Type B pancreatic cell (in vitro differentiated cells): ENCODE measurements around the gene PMAIP1. TPM values are rescaled to one million over a fixed set of nuclear protein-coding genes. Genes with fewer than 3 reads are reported as not detected.

Experiments used
- DNase-seq: peaks from one replicate; pipeline ENCODE4 v3.0.0; 2021; ENCODE audit warnings: mixed read lengths; ENCODE audit not compliant: unreplicated experiment; ENCODE audit errors: extremely low spot score
- H3K27ac Mint-ChIP-seq: 2 replicates; pipeline ENCODE4 v1.8.0; 2021; ENCODE audit warnings: mild to moderate bottlenecking, mixed read lengths
- H3K27me3 Mint-ChIP-seq: 2 replicates; pipeline ENCODE4 v1.8.0; 2021; ENCODE audit warnings: mixed read lengths
- H3K36me3 Mint-ChIP-seq: 2 replicates; pipeline ENCODE4 v1.8.0; 2021; ENCODE audit warnings: mixed read lengths
- H3K4me1 Mint-ChIP-seq: one replicate; pipeline ENCODE4 v1.8.0; 2021; ENCODE audit warnings: mixed read lengths; ENCODE audit not compliant: unreplicated experiment
- H3K4me3 Mint-ChIP-seq: 2 replicates; pipeline ENCODE4 v1.8.0; 2021; ENCODE audit warnings: mild to moderate bottlenecking, mixed read lengths
- H3K9me3 Mint-ChIP-seq: 2 replicates; pipeline ENCODE4 v1.8.0; 2021; ENCODE audit warnings: mixed read lengths
- total RNA-seq: library from RNA; stranded (reverse); gene quantifications from 2 replicates; pipeline ENCODE4 v1.2.1, GENCODE V29; 2021; ENCODE audit warnings: low replicate concordance
- TF ChIP-seq, protein P1 (sequence below): fragments of 200-600 bp; sonication (generic); conservative IDR thresholded peaks from 2 replicates; pipeline ENCODE4 v1.5.0; 2021; ENCODE audit warnings: antibody characterized with exemption, mild to moderate bottlenecking

The PMAIP1 gene
- total RNA-seq, 1 donor from 2014 or later, result 16.5 TPM

DNA sequence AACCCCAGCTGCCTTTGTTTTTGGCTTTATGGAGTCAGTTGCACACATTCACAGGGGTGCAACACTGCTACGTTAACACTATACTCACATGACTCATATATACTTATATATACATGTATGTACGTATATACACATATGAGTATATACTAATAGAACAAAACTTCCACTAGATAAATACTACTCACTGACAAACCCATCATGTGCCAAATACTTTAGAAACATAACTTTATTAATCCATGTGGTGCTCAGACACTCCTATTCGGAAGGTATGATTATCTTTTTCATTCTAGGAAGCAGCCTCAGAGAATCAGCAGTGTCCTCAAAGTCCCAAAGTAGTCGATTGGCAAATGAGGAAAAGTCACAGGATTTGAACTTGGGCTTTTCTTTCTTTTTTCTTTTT is 7.9 kb downstream of the PMAIP1 start:
- H3K9me3 Mint-ChIP-seq, result peaks cover 4% of the 10 kb centered on the region
- TF ChIP-seq, protein P1, sequence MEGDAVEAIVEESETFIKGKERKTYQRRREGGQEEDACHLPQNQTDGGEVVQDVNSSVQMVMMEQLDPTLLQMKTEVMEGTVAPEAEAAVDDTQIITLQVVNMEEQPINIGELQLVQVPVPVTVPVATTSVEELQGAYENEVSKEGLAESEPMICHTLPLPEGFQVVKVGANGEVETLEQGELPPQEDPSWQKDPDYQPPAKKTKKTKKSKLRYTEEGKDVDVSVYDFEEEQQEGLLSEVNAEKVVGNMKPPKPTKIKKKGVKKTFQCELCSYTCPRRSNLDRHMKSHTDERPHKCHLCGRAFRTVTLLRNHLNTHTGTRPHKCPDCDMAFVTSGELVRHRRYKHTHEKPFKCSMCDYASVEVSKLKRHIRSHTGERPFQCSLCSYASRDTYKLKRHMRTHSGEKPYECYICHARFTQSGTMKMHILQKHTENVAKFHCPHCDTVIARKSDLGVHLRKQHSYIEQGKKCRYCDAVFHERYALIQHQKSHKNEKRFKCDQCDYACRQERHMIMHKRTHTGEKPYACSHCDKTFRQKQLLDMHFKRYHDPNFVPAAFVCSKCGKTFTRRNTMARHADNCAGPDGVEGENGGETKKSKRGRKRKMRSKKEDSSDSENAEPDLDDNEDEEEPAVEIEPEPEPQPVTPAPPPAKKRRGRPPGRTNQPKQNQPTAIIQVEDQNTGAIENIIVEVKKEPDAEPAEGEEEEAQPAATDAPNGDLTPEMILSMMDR, result no peak
- no peak overlapping the region for H3K4me3 Mint-ChIP-seq
- no peak overlapping the region for H3K27ac Mint-ChIP-seq
- DNase-seq, result no peak
- H3K36me3 Mint-ChIP-seq, result peaks cover 11% of the 10 kb centered on the region
- peaks cover 31% of the 10 kb centered on the region for H3K27me3 Mint-ChIP-seq
- H3K4me1 Mint-ChIP-seq, result peaks cover 33% of the 10 kb centered on the region

DNA sequence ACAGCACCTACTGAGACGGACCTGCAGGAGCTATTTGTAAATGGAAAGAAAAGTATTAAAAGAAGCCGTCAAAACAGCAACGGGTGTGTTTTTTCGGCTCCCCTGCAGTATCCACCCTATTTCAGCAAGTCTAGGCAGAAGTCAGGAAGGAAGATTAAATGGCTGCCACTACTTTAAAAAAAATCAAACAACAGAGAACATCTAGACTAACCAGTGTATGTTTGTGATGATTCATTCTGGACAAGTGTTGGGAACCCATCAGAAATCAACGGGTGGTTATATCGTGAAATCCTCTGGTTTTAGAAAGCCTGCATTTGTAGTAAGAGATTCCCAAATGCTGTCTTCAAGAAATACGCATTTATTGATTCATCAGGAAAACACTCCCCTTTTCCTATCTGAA is 9.0 kb downstream of the PMAIP1 start:
- Mint-ChIP-seq H3K36me3 (peaks cover 3% of the 10 kb centered on the region), H3K27ac (peak overlapping the region; percentile 75), H3K27me3 (peaks cover 28% of the 10 kb centered on the region), H3K9me3 (peaks cover 4% of the 10 kb centered on the region), H3K4me3 (peak overlapping the region; percentile 46), H3K4me1 (peaks cover 26% of the 10 kb centered on the region)
- TF ChIP-seq, protein P1, result no peak
- DNase-seq, result no peak

DNA sequence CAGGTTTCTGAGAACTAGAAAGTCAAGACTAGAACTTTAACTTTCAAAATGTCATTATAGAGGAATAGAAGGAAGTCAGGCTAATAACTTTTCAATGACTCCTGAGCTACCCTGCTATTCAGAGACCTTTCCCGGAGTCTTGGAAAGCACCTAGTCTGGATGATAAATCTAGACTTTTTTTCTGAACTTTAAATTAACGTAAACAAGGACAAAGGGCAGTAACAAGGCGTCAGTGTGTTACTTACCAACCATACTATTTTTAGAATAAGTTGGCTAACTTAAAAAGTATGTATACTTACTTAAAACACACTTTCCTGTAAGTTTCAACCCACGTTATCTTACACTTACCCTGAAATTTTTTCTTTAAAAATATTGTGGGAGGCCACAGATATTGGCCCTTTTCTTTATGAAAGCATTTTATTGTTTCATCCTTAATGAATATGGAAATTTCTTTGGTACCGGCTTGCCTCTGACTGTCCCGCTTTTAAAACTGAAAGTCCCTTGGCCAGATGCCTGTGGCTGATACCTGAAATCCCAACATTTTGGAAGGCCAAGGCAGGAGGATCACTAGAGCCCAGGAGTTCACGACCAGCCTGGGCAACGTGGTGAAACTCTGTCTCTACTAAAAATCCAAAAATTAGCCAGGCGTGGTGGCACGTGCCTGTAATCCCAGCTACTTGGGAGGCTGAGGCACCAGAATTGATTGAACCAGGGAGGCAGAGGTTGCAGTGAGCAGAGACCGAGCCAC is 9.7 kb downstream of the PMAIP1 start:
- no peak overlapping the region for H3K4me3 Mint-ChIP-seq
- DNase-seq, result no peak
- peaks cover 4% of the 10 kb centered on the region for H3K9me3 Mint-ChIP-seq
- TF ChIP-seq, protein P1, result no peak
- no peaks in the 10 kb centered on the region for H3K36me3 Mint-ChIP-seq
- peaks cover 26% of the 10 kb centered on the region for H3K4me1 Mint-ChIP-seq
- H3K27me3 Mint-ChIP-seq, result peaks cover 28% of the 10 kb centered on the region
- H3K27ac Mint-ChIP-seq, result peak overlapping the region; percentile 75

DNA sequence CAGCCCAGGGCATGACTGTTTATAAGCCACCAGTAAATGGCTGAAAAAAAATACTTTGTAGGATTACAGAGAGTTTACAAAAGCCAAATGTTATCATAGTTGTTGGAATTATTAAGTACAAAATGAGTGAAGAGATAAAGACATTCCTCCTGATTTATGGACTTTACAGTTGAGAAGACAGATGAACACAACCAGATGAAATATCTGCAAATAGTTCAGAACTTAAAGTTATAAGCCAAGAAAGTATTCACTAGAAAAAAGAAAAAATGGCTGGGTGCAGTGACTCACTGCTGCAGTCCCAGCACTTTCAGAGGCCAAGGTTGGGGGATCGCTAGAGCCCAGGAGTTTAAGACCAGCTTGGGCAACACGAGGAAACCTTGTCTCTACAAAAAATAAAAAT is 11.2 kb downstream of the PMAIP1 start:
- Mint-ChIP-seq H3K4me1 (peaks cover 26% of the 10 kb centered on the region), H3K9me3 (peaks cover 4% of the 10 kb centered on the region), H3K27me3 (peaks cover 19% of the 10 kb centered on the region), H3K27ac (no peak overlapping the region), H3K36me3 (no peaks in the 10 kb centered on the region), H3K4me3 (no peak overlapping the region)
- no peak for DNase-seq
- TF ChIP-seq, protein P1, result no peak

DNA sequence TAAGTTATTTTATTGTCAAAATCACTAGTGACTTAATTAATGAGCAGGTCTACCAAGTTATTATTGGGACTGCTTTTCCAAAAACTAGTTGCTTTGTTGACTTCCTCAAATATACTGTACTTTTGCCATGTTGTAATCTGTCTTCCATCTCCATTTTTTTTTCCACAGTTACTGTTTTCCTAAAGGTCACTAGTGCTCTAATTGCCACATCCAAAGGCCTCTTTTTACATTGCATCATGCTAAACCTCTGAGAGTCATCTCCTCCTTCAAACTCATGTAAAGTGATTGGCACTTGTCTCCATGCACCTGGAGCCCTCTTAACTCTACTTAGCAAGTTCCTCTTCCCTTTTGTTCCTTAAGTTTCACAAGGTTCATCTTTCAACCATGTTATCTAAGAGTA is 11.8 kb downstream of the PMAIP1 start:
- TF ChIP-seq, protein P1, result no peak
- Mint-ChIP-seq H3K27me3 (peaks cover 16% of the 10 kb centered on the region), H3K9me3 (peaks cover 4% of the 10 kb centered on the region), H3K27ac (no peak overlapping the region), H3K36me3 (no peaks in the 10 kb centered on the region), H3K4me3 (no peak overlapping the region), H3K4me1 (peaks cover 25% of the 10 kb centered on the region)
- DNase-seq, result no peak
